HepG2 (cell line): ENCODE measurements around the gene PIR. TPM values are rescaled to one million over a fixed set of nuclear protein-coding genes. Genes with fewer than 3 reads are reported as not detected.

Source experiments
- ATAC-seq: fragments of 200-7000 bp; cut with Tn5 transposase; 3 replicates; pipeline ENCODE4 v1.9.1; 2020; ENCODE audit warnings: mild to moderate bottlenecking, moderate library complexity
- BruUV-seq: library from RNA; stranded (reverse); fragments of 400-500 nt; replicated peaks from 2 replicates; lab custom pipeline; 2021; lab: Mats Ljungman, UMichigan
- CTCF ChIA-PET: fragments of 300-600 bp; formaldehyde crosslinking; extraction: SDS; loops from one replicate; lab custom pipeline; 2021; ENCODE audit warnings: low total read pairs, inconsistent platforms, low intra/inter-chr PET ratio; lab: Yijun Ruan, JAX
- POLR2A ChIA-PET: fragments of 350-600 bp; sonication (Branson Sonifier 250); formaldehyde crosslinking; loops from one replicate; lab custom pipeline; 2020; ENCODE audit warnings: antibody characterized with exemption, inconsistent platforms; lab: Yijun Ruan, JAX
- DNase-seq: peaks from one replicate; pipeline ENCODE4 v3.0.0-alpha.2; 2015; ENCODE audit warnings: low spot score
- FAIRE-seq: peaks from 3 replicates; lab custom pipeline; 2011; peaks lifted over from hg19 to GRCh38; lab: Jason Lieb, UNC
- H2AFZ ChIP-seq: one replicate; pipeline ENCODE4 v1.6.1; 2011; ENCODE audit warnings: low read length, inconsistent platforms
- H3K27ac ChIP-seq: fragments of 300-600 bp; 3 replicates; pipeline ENCODE4 v1.8.0; 2011; ENCODE audit warnings: mixed run types, mild to moderate bottlenecking, mixed read lengths, low read length, inconsistent platforms; ENCODE audit not compliant: insufficient read depth; ENCODE audit errors: extremely low read length
- H3K27me3 ChIP-seq, 2 experiments: fragments of 200-600 bp in 1 of 2; 2 replicates in 1 of 2; 3 replicates in 1 of 2; pipeline versions ENCODE4 v1.6.0 to v1.8.0; 2011; ENCODE audit warnings: low read length in 2 of 2, mild to moderate bottlenecking in 2 of 2, moderate library complexity in 2 of 2, inconsistent platforms in 1 of 2; ENCODE audit not compliant: insufficient read depth in 2 of 2, control insufficient read depth in 1 of 2
- H3K36me3 ChIP-seq, 2 experiments: fragments of 200-600 bp in 1 of 2; replicated peaks in 1 of 2; 2 replicates in 1 of 2; 3 replicates in 1 of 2; pipeline versions ENCODE4 v1.5.1 to v1.8.0; 2011; ENCODE audit warnings: low read length in 2 of 2, inconsistent platforms in 1 of 2; ENCODE audit not compliant: insufficient read depth in 2 of 2, control insufficient read depth in 1 of 2
- H3K4me1 ChIP-seq: 2 replicates; pipeline ENCODE4 v1.5.1; 2012; ENCODE audit warnings: low read length, inconsistent platforms; ENCODE audit not compliant: insufficient read depth
- H3K4me2 ChIP-seq: 2 replicates; pipeline ENCODE4 v1.6.0; 2011; ENCODE audit warnings: low read depth, low read length, inconsistent platforms
- H3K4me3 ChIP-seq, 3 experiments: fragments of 200-600 bp in 1 of 3; sonication (generic), shearing (Covaris generic) in 1 of 3; replicated peaks in 1 of 3; 2 replicates each; pipeline ENCODE4 v1.5.1; 2011 to 2016; ENCODE audit warnings: low read length in 3 of 3, inconsistent platforms in 2 of 3, low read depth in 2 of 3, mild to moderate bottlenecking in 2 of 3, control low read depth in 1 of 3, mixed read lengths in 1 of 3; ENCODE audit not compliant: insufficient read depth in 1 of 3
- H3K79me2 ChIP-seq: one replicate; pipeline ENCODE4 v1.6.1; 2011; ENCODE audit warnings: low read length, inconsistent platforms; ENCODE audit not compliant: insufficient read depth
- H3K9ac ChIP-seq: 2 replicates; pipeline ENCODE4 v1.6.0; 2011; ENCODE audit warnings: mild to moderate bottlenecking, low read depth, low read length, inconsistent platforms; ENCODE audit not compliant: insufficient read depth
- H3K9me3 ChIP-seq: 2 replicates; pipeline ENCODE4 v1.5.1; 2012; ENCODE audit warnings: mild to moderate bottlenecking, low read length
- H4K20me1 ChIP-seq: 2 replicates; pipeline ENCODE4 v1.6.0; 2011; ENCODE audit warnings: inconsistent platforms, mild to moderate bottlenecking, low read length, moderate library complexity; ENCODE audit not compliant: insufficient read depth
- CEBPB ChIP-seq: IDR thresholded peaks from 2 replicates; pipeline ENCODE4 v1.6.1; 2011; ENCODE audit warnings: low read depth, low read length, improper control_type of control experiment, borderline replicate concordance
- ISX ChIP-seq: sonication (generic); formaldehyde crosslinking; conservative IDR thresholded peaks from 2 replicates; pipeline ENCODE4 v1.5.0; 2020; ENCODE audit warnings: missing genetic modification reagents
- NCOR1 ChIP-seq: fragments of 200-600 bp; sonication (generic); IDR thresholded peaks from 2 replicates; pipeline ENCODE4 v1.7.0; 2017; ENCODE audit warnings: antibody characterized with exemption, low read length, borderline replicate concordance
- PREB ChIP-seq: sonication (generic); formaldehyde crosslinking; IDR thresholded peaks from 2 replicates; pipeline ENCODE4 v1.4.0; 2020; ENCODE audit warnings: missing genetic modification reagents
- PRMT3 ChIP-seq: sonication (generic); formaldehyde crosslinking; IDR thresholded peaks from 2 replicates; pipeline ENCODE4 v1.8.1; 2022; ENCODE audit warnings: low read depth, mild to moderate bottlenecking, moderate library complexity, missing genetic modification reagents, borderline replicate concordance
- SMARCE1 ChIP-seq: fragments of 450-650 bp; IDR thresholded peaks from 2 replicates; pipeline ENCODE4 v1.6.1; 2017; ENCODE audit warnings: borderline replicate concordance
- TFDP1 ChIP-seq: IDR thresholded peaks from 2 replicates; pipeline ENCODE4 v1.6.1; 2016; ENCODE audit warnings: missing compliant biosample characterization, missing genetic modification reagents, borderline replicate concordance
- ZBTB33 ChIP-seq: sonication (generic); formaldehyde crosslinking; IDR thresholded peaks from 2 replicates; pipeline ENCODE4 v1.4.0; 2020; ENCODE audit warnings: missing genetic modification reagents
- ZFP36L1 ChIP-seq: sonication (generic); formaldehyde crosslinking; IDR thresholded peaks from 2 replicates; pipeline ENCODE4 v1.8.0; 2022; ENCODE audit warnings: mild to moderate bottlenecking, missing genetic modification reagents, moderate library complexity
- ZNF317 ChIP-seq: sonication (generic); formaldehyde crosslinking; IDR thresholded peaks from 2 replicates; pipeline ENCODE4 v1.5.0; 2020; ENCODE audit warnings: mild to moderate bottlenecking, missing genetic modification reagents
- ZSCAN30 ChIP-seq: sonication (generic); formaldehyde crosslinking; IDR thresholded peaks from 2 replicates; pipeline ENCODE4 v1.5.0; 2020; ENCODE audit warnings: mild to moderate bottlenecking, missing genetic modification reagents
- WGBS: methylation state at CpG from one replicate; pipeline ENCODE4 v1.1.6; 2017; ENCODE audit warnings: low lambda C conversion rate; 5-methylcytosine and 5-hydroxymethylcytosine counted together
- in situ Hi-C: cut with HindIII; loops from 2 replicates; pipeline ENCODE4 v1.10.0; 2017; ENCODE audit warnings: low pct_unique_long_range_greater_than_20kb; ENCODE audit not compliant: extremely low pct_ligation_motif_present
- intact Hi-C: fragments of 100-400 bp; cut with micrococcal nuclease; formaldehyde crosslinking; loops from one replicate; pipeline ENCODE4 v1.10.0; 2022; ENCODE audit not compliant: unreplicated experiment
- polyA plus RNA-seq, 8 experiments: library from polyadenylated mRNA; depleted of rRNA in 3 of 8; stranded (reverse) in 7 of 8; unstranded in 1 of 8; fragments of >200 nt; fragmentation: Illumina TruSeq in 4 of 8; extraction: Trizol in 4 of 8; gene quantifications; 2 replicates each; pipeline versions ENCODE4 v1.2.1 to v1.2.3, GENCODE V29; 2011 to 2016; ENCODE audit warnings: low read depth in 4 of 8, missing spikeins in 1 of 8, mixed read lengths in 1 of 8; ENCODE audit not compliant: insufficient read depth in 1 of 8
- total RNA-seq, 5 experiments: library from RNA; depleted of rRNA; stranded (reverse); fragments of >200 nt; fragmentation: Illumina TruSeq; extraction: Trizol; gene quantifications; 2 replicates each; pipeline ENCODE4 v1.2.3, GENCODE V29; 2016; ENCODE audit warnings: low read depth in 1 of 5

The PIR gene
- total and polyA plus RNA-seq, 2 of the 13 experiments (the other 11 are each of a cell fraction or from before 2014, with no cell fraction given): 12.2 to 38.0 TPM

GRCh38 chrX:15441464-15441863, 51.7 kb downstream of the PIR start (continued):
- no peak for TF ChIP-seq ZFP36L1

GRCh38 chrX:15438332-15438731, 54.8 kb downstream of the PIR start:
- DNase-seq (no peak), FAIRE-seq (no peak), ATAC-seq (no peak)
- TF ChIP-seq ZSCAN30 (CRISPR knock-in tag): no peak
- TF ChIP-seq SMARCE1: no peak
- no peak for TF ChIP-seq ZNF317 (CRISPR knock-in tag)
- no peak for TF ChIP-seq TFDP1 (CRISPR knock-in tag)
- no peak for TF ChIP-seq ISX
- no peak overlapping the region for H3K27ac ChIP-seq
- no peaks in the 10 kb centered on the region for H3K9me3 ChIP-seq
- no peak overlapping the region for H2AFZ ChIP-seq
- H4K20me1 ChIP-seq: no peaks in the 10 kb centered on the region
- H3K36me3 ChIP-seq: no peaks in the 10 kb centered on the region
- ChIA-PET CTCF (no interaction called here), POLR2A (no interaction called here)
- H3K27me3 ChIP-seq: no peaks in the 10 kb centered on the region
- H3K4me3 ChIP-seq: no peak overlapping the region
- no TSS peak for BruUV-seq
- in situ Hi-C loops (no loop called here), intact Hi-C loops (no loop called here)
- no peak overlapping the region for H3K4me2 ChIP-seq
- no peak overlapping the region for H3K9ac ChIP-seq
- H3K79me2 ChIP-seq: no peaks in the 10 kb centered on the region
- 100% methylated on average over 1 of the region's 3 CpGs for WGBS
- H3K4me1 ChIP-seq: no peaks in the 10 kb centered on the region

- TF ChIP-seq PREB (CRISPR knock-in tag) (no peak), CEBPB (peak; percentile 42; the same call in 1 of the 2 replicates), NCOR1 (no peak), ZBTB33 (no peak), PRMT3 (CRISPR knock-in tag) (no peak)
- 100% methylated on average over 1 of the region's 1 CpG for WGBS
- ChIA-PET POLR2A (no interaction called here), CTCF (no interaction called here)
- H3K36me3 ChIP-seq: no peaks in the 10 kb centered on the region
- H3K9me3 ChIP-seq: no peaks in the 10 kb centered on the region
- DNase-seq: no peak
- no TSS peak for BruUV-seq
- in situ Hi-C loops (no loop called here), intact Hi-C loops (no loop called here)
- H4K20me1 ChIP-seq: no peaks in the 10 kb centered on the region
- H3K9ac ChIP-seq: no peak overlapping the region
- H3K4me3 ChIP-seq: no peak overlapping the region
- no peak overlapping the region for H3K27ac ChIP-seq
- no peak overlapping the region for H2AFZ ChIP-seq
- no peaks in the 10 kb centered on the region for H3K4me1 ChIP-seq
- H3K4me2 ChIP-seq: no peak overlapping the region
- no peak for ATAC-seq
- no peaks in the 10 kb centered on the region for H3K27me3 ChIP-seq
- H3K79me2 ChIP-seq: no peaks in the 10 kb centered on the region
- no peak for FAIRE-seq
Measured at GRCh38 chrX:15437724-15438123, 55.4 kb downstream of the PIR start.
